ENCODE measurements around the gene DAPK2. TPM values are rescaled to one million over a fixed set of nuclear protein-coding genes. Genes with fewer than 3 reads are reported as not detected.

Gene DAPK2
- total RNA-seq, 2 experiments from 2014 or later, result 13.4 to 17.6 TPM

DNA sequence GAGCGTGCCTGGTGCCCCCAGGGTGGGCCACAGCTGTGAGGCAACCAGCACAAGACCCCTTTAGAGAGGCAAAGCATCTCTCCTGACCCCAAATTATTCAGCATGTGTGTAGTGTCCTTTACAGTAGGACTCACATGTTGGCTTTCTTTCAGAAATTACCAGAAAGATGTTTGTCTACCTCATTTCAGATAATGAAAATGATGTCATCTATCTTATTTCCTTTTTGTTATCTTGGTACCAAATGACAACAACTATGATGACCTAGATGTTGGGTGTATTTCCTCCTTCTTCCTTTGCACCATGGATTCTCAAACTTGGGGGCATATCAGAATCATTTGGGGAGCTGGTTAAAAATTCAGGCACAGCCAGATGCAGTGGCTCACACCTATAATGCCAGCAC lies 50.5 kb downstream of the DAPK2 start:
- no peaks in the 10 kb centered on the region for H3K9me3 Mint-ChIP-seq
- no peak overlapping the region for H3K27ac Mint-ChIP-seq
- ATAC-seq (ENCODE audit: low read depth) (no peak), DNase-seq (no peak)
- POLR2A ChIA-PET, result interaction anchor here (0.9 kb wide), 1 partner anchor 51 kb away, joined by 3 read pairs; the partner anchor contains the start of gene DAPK2
- no peaks in the 10 kb centered on the region for H3K36me3 Mint-ChIP-seq
- H3K4me3 Mint-ChIP-seq, result no peak overlapping the region
- H3K27me3 Mint-ChIP-seq, result peaks cover 7% of the 10 kb centered on the region
- H3K4me1 Mint-ChIP-seq, result peaks cover 23% of the 10 kb centered on the region

GRCh38 chr15:63994073-63994600 lies 52.1 kb downstream of the DAPK2 start:
- Mint-ChIP-seq H3K27me3 (peaks cover 2% of the 10 kb centered on the region), H3K4me1 (peaks cover 22% of the 10 kb centered on the region), H3K36me3 (no peaks in the 10 kb centered on the region), H3K4me3 (no peak overlapping the region), H3K27ac (no peak overlapping the region), H3K9me3 (no peaks in the 10 kb centered on the region)
- DNase-seq, result no peak
- no peak for ATAC-seq (ENCODE audit: low read depth)
- POLR2A ChIA-PET, result interaction anchor here (0.7 kb wide), 1 partner anchor 155 kb away, joined by 5 read pairs; no protein-coding TSS in a partner anchor

DNA sequence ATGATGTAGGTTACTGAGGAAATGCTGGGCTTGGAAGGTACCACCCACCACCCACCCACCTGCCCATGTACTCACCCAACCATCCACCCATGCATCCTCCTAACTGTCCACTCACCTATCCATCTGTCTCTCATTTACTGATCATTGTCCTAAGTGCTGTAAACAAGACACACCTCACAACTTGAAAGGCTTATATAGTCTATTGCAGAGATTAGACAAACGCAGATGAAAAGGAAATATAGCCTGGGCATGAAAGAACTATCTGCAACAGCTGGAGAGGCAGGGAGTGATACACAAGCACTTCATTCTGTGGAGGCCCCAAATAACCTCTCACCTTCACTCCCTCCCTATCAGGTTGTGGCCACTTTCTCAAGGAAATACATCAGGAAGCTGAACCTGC lies 54.0 kb downstream of the DAPK2 start:
- DNase-seq, result no peak
- ATAC-seq (ENCODE audit: low read depth), result no peak
- POLR2A ChIA-PET, result no interaction called here
- H3K27me3 Mint-ChIP-seq, result peaks cover 2% of the 10 kb centered on the region
- no peak overlapping the region for H3K27ac Mint-ChIP-seq
- peaks cover 12% of the 10 kb centered on the region for H3K4me1 Mint-ChIP-seq
- no peak overlapping the region for H3K4me3 Mint-ChIP-seq
- H3K9me3 Mint-ChIP-seq, result no peaks in the 10 kb centered on the region
- no peaks in the 10 kb centered on the region for H3K36me3 Mint-ChIP-seq

DNA sequence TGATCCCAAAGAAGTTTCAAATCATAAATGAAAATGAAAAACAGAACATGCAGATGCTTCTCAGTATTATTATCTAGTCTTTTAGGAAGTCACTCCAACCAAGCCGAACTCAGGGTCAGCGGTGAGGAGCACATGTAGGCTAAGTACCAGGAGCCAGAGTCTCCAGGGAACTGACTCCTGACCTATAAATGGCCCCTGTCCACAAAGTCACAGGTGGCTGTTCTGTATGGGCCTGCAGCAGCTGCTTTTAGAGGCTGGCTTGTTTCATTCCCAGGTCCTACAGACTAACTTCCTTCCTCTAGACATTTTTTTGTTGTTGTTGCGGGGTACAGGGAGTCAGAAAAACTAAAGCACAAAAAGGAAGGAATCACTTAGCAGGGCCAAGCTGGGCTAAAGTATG lies 54.6 kb downstream of the DAPK2 start:
- no peaks in the 10 kb centered on the region for H3K36me3 Mint-ChIP-seq
- no peaks in the 10 kb centered on the region for H3K9me3 Mint-ChIP-seq
- H3K4me3 Mint-ChIP-seq, result no peak overlapping the region
- peaks cover 2% of the 10 kb centered on the region for H3K27me3 Mint-ChIP-seq
- POLR2A ChIA-PET, result no interaction called here
- H3K4me1 Mint-ChIP-seq, result peaks cover 12% of the 10 kb centered on the region
- no peak for DNase-seq
- no peak for ATAC-seq (ENCODE audit: low read depth)
- no peak overlapping the region for H3K27ac Mint-ChIP-seq

- H3K27me3 Mint-ChIP-seq, result no peaks in the 10 kb centered on the region
- no peaks in the 10 kb centered on the region for H3K36me3 Mint-ChIP-seq
- DNase-seq (no peak), ATAC-seq (ENCODE audit: low read depth) (no peak)
- no peak overlapping the region for H3K27ac Mint-ChIP-seq
- POLR2A ChIA-PET, result no interaction called here
- peaks cover 12% of the 10 kb centered on the region for H3K4me1 Mint-ChIP-seq
- no peaks in the 10 kb centered on the region for H3K9me3 Mint-ChIP-seq
- no peak overlapping the region for H3K4me3 Mint-ChIP-seq
Observed at GRCh38 chr15:63990454-63990853, 55.8 kb downstream of the DAPK2 start.

GRCh38 chr15:63987796-63988378 lies 58.4 kb downstream of the DAPK2 start:
- POLR2A ChIA-PET, result no interaction called here
- peaks cover 11% of the 10 kb centered on the region for H3K4me1 Mint-ChIP-seq
- peak; percentile 2 for DNase-seq
- H3K36me3 Mint-ChIP-seq, result no peaks in the 10 kb centered on the region
- H3K9me3 Mint-ChIP-seq, result no peaks in the 10 kb centered on the region
- peaks cover 2% of the 10 kb centered on the region for H3K27me3 Mint-ChIP-seq
- no peak overlapping the region for H3K4me3 Mint-ChIP-seq
- no peak overlapping the region for H3K27ac Mint-ChIP-seq
- no peak for ATAC-seq (ENCODE audit: low read depth)

DNA sequence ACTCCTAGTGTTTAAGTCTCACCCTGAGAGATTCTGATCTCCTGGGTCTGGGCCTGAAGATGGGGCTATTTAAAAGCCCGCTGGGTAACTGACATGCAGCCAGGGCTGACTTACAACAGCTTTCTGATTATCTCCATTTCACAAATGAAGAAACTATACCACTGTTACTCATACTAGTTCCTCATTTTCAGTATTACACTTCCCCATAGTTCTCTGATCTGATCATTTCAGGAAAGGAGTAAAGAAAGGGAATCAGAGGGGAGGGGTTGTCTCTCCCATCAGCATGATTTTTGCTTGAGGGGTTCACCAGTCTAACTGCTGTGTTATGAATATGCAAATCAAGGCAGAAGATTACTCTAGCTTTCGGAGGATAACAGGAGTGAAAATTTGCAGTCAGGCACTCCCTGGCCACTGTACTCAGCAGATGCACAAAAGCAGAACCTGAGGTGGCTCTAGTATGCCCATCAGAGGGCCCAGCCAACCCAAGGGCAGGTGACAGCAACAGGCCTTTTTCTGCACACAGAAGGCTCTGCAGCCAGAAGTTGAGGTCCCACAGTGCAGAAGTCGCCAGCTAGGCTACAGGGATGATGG lies 59.4 kb downstream of the DAPK2 start:
- no peak overlapping the region for H3K27ac Mint-ChIP-seq
- H3K27me3 Mint-ChIP-seq, result peaks cover 2% of the 10 kb centered on the region
- no peaks in the 10 kb centered on the region for H3K36me3 Mint-ChIP-seq
- POLR2A ChIA-PET, result no interaction called here
- DNase-seq, result peak; percentile 10
- peaks cover 8% of the 10 kb centered on the region for H3K4me1 Mint-ChIP-seq
- ATAC-seq (ENCODE audit: low read depth), result no peak
- H3K4me3 Mint-ChIP-seq, result no peak overlapping the region
- H3K9me3 Mint-ChIP-seq, result no peaks in the 10 kb centered on the region

GRCh38 chr15:63986185-63986680 lies 60.1 kb downstream of the DAPK2 start:
- Mint-ChIP-seq H3K36me3 (no peaks in the 10 kb centered on the region), H3K27me3 (peaks cover 2% of the 10 kb centered on the region), H3K9me3 (no peaks in the 10 kb centered on the region), H3K4me3 (no peak overlapping the region), H3K27ac (no peak overlapping the region), H3K4me1 (peaks cover 6% of the 10 kb centered on the region)
- POLR2A ChIA-PET, result no interaction called here
- DNase-seq (no peak), ATAC-seq (ENCODE audit: low read depth) (no peak)

DNA sequence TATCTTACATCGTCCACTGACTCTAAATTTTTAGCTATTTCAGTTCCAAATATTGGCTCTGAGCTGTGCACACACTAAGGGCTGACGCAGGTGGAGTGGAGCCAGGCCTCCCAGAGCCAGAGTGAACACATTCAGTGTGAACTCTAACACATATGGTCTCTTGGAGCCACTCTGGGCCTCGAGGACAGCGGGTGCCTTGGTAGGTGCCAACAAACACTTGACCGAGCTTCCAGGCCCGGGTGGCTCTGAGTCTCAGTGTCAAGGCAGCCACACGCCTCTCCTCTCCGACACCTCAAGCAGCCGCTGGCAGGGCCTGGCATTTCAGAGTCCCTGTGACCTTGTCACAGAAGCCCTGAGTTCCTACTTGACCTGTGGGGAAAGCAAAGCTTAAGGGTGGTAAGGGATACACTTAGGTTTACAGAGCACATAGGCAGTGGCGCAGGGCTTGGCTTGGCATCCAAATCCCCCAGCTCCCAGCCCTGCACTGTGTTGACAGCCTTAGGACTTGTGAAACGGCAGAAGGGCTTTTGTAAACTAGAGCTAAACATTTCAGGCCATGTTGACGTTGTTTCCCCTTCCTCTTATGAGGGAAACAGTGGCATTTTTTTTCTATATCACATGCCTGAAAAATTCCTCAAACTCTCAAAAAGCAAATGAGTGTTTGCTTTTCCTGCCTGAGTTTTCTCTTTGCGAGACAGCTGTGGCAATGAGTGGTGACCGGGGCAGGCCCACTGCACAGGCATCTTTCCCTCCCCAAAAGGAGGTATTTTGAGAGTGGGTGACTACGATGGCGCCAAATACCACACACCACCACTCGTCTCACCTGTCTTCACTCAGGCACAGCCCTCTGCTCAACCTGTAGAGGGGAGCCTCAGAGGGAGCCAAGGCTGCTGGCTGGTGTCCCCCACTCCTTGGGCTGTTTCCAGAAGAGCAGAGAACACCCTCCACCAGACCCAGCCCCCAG lies 60.8 kb downstream of the DAPK2 start:
- ATAC-seq (ENCODE audit: low read depth) (no peak), DNase-seq (peak; percentile 15)
- Mint-ChIP-seq H3K9me3 (no peaks in the 10 kb centered on the region), H3K4me1 (peaks cover 3% of the 10 kb centered on the region), H3K4me3 (no peak overlapping the region), H3K27me3 (peaks cover 2% of the 10 kb centered on the region), H3K27ac (no peak overlapping the region), H3K36me3 (no peaks in the 10 kb centered on the region)
- POLR2A ChIA-PET, result no interaction called here

GRCh38 chr15:63984331-63984730 lies 62.0 kb downstream of the DAPK2 start:
- DNase-seq (peak; percentile 10), ATAC-seq (ENCODE audit: low read depth) (no peak)
- POLR2A ChIA-PET, result no interaction called here
- H3K27me3 Mint-ChIP-seq, result peaks cover 4% of the 10 kb centered on the region
- H3K36me3 Mint-ChIP-seq, result no peaks in the 10 kb centered on the region
- no peak overlapping the region for H3K4me3 Mint-ChIP-seq
- no peaks in the 10 kb centered on the region for H3K9me3 Mint-ChIP-seq
- no peak overlapping the region for H3K27ac Mint-ChIP-seq
- H3K4me1 Mint-ChIP-seq, result no peaks in the 10 kb centered on the region

DNA sequence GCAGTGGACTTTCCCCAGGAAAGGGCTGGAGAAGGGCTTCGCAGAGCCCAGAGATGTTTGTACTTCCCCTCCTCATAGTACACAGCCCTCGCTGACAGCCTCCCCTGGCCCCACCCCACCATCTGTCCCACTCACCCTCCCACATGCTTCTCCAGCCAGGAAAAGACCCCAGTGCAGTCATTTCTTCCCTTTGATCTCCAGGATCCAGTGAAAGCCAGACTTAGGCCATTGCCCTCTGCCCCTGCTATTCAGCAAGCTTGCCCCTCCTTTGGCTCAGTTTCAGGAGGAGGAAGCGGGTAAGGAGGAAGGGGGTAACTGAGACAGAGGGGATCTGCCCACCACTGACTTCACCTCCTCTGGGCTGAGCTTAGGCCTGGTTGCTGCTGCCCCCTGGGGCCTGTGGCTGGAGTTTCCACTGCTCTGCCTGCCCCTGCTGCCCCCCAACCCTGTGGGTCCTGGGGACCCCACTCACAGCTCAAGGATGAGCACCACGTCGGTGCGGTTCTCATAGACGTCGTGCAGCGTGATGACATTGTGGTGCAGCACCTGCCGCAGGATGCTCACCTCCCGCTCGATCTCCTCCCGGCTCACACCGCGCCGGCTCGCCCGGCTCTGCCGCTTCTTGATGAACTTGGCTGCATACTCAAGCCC lies 63.1 kb downstream of the DAPK2 start:
- no peak overlapping the region for H3K4me3 Mint-ChIP-seq
- ATAC-seq (ENCODE audit: low read depth) (no peak), DNase-seq (peak; percentile 27)
- no peak overlapping the region for H3K27ac Mint-ChIP-seq
- H3K27me3 Mint-ChIP-seq, result peaks cover 4% of the 10 kb centered on the region
- no peaks in the 10 kb centered on the region for H3K4me1 Mint-ChIP-seq
- H3K36me3 Mint-ChIP-seq, result no peaks in the 10 kb centered on the region
- H3K9me3 Mint-ChIP-seq, result no peaks in the 10 kb centered on the region
- POLR2A ChIA-PET, result no interaction called here

DNA sequence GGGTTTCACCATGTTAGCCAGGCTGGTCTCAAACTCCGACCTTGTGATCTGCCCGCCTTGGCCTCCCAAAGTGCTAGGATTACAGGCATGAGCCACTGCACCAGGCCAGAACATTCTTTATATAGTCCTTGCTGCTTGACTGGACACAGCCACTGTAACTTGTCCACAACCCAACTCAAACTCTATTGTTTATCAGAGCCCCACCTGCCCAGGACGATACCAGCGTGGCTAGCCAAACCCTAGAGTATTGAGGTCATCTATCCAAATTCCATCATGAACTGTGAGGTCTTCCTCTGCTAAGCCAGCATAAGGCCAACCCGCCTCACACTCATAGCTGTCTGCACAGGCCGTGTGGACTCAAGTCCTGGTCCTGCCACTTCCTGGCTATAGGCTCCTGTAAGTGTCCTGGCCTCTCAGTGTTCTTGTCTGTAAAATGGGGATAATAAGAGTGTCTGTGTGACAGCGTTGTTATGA lies 63.9 kb downstream of the DAPK2 start:
- no peak for ATAC-seq (ENCODE audit: low read depth)
- POLR2A ChIA-PET, result interaction anchor here (0.6 kb wide), 1 partner anchor 62 kb away, joined by 3 read pairs; no protein-coding TSS in a partner anchor
- no peak overlapping the region for H3K4me3 Mint-ChIP-seq

More for the DNA sequence above, 63.9 kb downstream of the DAPK2 start:
- H3K9me3 Mint-ChIP-seq, result no peaks in the 10 kb centered on the region
- H3K36me3 Mint-ChIP-seq, result no peaks in the 10 kb centered on the region
- peaks cover 4% of the 10 kb centered on the region for H3K27me3 Mint-ChIP-seq
- peak; percentile 7 for DNase-seq
- no peak overlapping the region for H3K27ac Mint-ChIP-seq
- H3K4me1 Mint-ChIP-seq, result no peaks in the 10 kb centered on the region
